Stimulated activated CD4-positive, alpha-beta T cell treated with anti-CD3 and anti-CD28 coated beads, TNF-alpha, amount 100 ng/mL, for 48 hours (primary cell): ENCODE measurements around the gene EPHA3.

ENCODE experiments used
- DNase-seq, 3 donors: peaks; one replicate each; pipeline ENCODE4 v3.0.0-alpha.2; 2020; ENCODE audit warnings: low read depth in 3 of 3

Gene EPHA3

GRCh38 chr3:89447243-89447642 is 339.8 kb downstream of the EPHA3 start:
- no peak for DNase-seq

- DNase-seq, result no peak
These were observed 341.7 kb downstream of the EPHA3 start for GRCh38 chr3:89449086-89449485.

DNA sequence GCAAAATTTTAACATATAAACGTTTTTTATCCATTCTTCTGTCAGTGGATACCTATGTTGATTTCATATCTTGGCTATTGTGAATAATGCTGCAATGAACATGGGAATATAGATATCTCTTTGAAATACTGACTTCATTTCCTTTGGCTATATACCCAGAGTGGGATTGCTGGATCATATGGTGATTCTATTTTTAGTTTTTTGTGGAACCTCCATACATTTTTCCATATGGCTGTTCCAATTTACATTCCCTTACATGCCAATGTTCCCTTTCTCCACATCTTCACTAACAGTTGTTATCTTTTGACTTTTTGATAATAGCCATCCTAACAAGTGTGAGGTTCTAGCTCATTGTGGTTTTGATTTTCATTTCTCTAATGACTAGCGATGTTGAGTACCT is 344.6 kb downstream of the EPHA3 start:
- DNase-seq, result no peak

DNA sequence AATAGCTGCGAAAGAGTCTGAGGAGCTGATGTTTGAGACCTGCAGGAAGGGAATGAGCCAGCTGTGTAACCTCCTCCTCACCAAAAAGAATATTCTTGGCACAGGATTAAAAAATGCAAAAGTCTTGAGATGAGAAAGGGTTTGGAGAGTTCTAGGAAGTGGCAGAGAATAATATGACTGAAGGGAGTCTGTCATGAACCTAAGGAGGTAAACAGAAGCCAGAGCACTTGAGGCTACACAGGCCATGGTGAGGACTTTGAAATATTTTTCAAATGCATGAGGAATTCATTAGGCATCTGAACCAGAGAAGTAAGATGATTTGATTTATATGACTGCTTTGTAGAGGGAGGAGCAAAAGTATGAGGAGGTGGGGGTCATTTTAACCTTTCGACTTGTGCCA is 347.8 kb downstream of the EPHA3 start:
- DNase-seq, result no peak

DNA sequence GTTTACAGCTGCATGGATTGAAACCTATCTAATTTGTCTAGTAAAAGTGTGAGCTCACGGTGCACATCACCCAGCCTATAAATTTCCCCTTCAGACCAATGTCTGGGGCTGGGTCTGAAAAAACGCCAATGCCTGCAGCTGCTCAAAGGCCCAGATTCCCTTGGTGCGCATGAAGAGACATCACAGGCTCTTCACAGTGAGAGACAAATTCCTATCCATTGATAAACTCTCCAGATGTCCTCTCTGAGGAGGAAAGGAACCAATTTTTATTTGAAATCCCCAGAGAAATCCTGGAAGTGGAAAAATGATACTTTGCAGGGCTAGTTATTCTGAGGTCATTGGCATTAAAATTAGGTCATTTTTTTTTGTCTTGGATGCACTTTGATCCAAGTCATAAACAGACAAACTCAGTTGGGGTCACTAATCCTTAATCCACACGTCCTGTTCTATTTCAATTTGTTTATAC is 360.5 kb downstream of the EPHA3 start:
- DNase-seq, result no peak

- no peak for DNase-seq
These were observed 364.7 kb downstream of the EPHA3 start for GRCh38 chr3:89472101-89472500.

DNA sequence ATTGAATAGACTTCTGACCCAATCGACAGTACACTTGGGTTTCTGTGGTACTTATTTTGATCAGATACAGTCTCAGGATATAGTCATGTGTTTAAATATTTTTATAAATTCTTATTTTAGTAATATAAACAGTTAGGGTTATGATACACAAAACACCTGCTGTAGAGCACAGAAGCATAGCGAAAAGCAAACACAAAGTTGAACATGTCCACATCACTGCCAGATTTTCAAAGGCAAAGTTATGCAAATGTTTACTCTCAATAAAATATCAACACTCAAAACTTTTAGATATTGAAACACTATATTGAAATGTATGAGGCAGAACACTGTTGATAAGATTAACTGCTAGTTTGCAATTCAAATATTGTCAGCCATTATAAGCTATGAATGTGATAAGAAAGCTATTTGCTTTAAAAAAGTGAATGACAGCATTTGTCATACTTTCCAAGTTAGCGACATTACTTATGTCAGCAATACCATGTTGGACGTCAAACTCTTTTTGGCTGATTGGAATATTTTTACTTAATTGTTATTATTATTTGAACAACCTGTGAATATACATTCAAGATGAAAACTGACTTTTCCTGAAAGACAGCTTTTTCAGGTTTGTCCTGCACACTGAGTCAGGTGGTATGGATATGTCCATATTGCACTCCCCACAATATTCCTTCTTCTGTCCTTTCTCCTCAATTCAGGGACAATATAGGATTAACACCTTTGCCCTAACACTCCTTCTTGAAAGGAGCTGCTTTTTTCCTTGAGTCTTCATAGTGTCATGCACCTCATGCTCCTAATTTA is 367.1 kb downstream of the EPHA3 start:
- no peak for DNase-seq

GRCh38 chr3:89488800-89489580 is 381.6 kb downstream of the EPHA3 start:
- DNase-seq, result no peak

DNA sequence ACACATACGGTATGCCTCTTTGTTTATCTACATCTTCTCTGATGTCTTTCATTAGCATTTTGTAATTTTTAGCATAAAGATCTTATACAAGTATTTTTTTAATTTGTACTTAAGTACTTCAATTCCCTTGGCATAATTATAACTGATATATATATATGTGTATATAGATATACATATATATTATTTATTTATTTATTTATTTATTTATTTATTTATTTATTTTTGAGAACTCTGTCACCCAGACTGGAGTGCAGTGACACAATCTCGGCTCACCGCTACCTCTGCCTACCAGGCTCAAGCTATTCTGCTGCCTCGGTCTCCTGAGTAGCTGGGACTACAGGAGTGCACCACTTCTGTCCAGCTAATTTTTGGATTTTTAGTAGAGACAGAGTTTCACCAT is 382.7 kb downstream of the EPHA3 start:
- DNase-seq, result no peak

DNA sequence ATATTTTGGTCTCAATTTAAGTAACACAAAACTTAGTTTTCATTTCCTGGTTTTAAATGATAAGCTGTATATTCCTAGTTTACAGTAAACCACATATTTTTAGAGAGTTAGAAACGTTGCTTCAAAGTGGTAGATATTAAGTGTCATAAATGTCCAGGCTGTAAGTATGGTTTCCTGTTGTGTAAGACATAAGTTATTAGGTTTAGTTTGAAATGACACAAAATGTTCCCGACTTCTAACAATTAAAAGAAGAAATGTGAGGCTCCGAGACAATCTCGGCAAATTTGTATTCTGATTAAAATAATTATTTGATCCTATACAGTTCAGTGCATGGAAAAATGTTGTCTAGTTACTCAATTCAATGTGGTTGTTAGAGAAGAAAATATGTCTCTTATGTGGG is 387.3 kb downstream of the EPHA3 start:
- DNase-seq, result no peak

DNA sequence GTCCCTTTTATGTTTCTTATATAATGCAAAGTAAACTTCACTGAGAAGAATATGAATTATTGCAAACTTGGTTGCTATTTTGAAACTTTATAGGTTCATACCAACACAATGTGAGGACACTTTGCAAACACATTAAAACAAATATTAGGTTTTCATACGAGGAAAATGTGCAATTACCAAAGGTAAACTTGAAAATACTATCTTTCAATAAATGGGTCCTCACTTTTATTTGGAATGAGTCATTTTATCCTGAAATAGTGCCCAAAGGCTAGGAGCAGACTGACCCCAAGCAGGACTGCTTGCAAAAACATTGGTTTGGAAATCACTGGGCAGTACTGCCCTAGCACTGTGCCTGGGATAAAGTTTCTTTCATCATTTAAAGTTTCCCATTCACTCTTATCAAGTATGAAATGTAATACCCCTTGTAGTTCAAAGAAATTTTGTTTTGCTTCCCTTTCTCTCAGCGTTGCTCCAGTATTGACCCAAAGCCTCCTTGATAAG is 396.5 kb downstream of the EPHA3 start:
- DNase-seq, result no peak

DNA sequence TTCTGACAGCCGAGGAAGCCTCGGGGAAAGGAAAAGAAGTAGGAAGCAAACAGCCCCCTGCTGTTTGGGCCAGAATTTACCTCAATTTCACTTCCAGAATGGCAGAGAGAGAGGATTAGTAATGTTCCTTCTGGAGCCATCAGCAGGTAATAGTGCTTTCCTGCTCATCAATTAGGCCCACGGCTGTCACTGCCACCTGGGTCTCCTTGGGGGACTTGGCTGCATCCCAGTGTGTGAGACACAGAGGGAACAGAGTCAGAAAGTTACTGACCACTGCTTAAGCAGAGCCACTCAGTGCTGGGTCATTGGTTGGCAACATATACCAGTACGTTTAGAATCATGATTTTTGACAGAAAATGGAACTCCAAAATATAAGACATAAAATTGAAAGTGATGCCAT is 397.0 kb downstream of the EPHA3 start:
- DNase-seq, result no peak

DNA sequence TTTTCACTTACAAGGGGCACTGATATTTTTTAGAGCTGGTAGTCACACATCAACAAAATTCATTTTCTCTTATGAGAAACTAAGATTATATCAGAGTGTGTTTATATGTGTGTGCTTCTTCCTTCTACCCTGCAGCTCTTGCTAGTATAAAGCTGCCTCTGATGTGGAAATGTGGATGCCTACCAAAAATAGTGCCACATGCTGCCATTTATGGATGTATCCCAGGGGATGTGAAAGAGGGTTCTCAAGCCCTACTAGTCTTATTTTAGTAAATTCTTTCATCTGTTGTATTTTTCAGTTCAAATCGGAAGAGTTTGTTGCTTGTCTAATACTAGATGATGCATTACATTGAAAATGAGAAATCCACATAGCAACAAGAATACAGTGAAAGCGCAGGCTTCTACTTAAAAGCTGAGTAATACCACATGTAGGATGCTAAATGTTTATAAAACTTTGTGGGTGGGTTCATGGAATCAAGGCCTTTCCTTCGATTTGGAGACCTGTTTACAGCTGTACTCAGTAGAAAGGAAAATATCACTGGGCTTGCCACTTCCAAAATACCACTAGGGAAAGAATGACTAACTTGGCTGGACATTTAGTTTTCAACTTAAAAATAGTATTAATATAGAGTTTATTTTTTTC is 399.2 kb downstream of the EPHA3 start:
- DNase-seq, result no peak

DNA sequence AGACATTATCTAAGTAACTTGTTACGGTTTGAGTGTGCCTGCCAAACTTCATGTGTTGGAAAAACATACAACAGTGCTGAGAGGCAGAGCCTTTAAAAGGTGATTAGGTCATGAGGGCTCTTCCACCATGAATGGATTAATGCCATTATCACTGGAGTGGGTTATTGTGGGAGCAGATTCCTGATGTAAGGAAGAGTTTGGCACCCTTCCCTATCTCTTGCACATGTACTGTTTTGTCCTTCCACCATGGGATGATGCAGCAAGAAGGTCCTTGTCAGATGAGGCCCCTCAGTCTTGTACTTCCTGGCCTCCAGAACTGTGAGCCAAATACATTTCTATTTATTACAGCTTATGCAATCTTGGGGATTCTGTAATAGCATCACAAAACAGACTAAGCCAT is 413.9 kb downstream of the EPHA3 start:
- DNase-seq, result no peak

- no peak for DNase-seq
These were observed 414.7 kb downstream of the EPHA3 start for GRCh38 chr3:89522155-89522554.

GRCh38 chr3:89525609-89526008 is 418.2 kb downstream of the EPHA3 start:
- DNase-seq, result no peak

DNA sequence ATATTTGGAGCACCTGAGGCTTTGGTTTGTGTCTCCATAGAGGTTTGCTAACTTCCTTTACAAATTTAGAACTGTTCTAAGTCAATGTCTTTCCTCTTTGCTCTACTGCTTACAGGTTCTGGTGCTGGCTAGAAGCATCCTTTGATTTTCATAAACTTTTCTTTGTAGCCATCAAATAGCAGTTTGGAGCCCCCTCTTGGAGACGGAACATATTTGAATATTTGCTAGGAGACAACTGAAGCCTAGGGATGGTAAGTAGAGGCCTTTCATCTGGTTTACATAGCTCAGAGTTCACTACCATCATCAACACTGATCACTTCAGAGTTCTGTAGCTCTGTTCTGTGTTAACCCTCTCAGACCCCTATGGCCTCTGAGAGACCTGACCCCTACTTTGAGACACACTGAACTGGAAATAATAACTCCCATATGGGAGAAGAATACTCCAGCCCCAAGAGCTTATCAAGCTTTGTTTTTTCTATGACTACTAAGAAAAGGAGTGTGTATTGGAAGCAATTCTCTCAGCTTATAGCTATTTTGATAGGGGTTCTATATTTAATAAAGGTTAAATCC is 420.4 kb downstream of the EPHA3 start:
- DNase-seq, result no peak
